NCI-H2107 treated with DMSO at 0.1 percent for 48 hours (cell line): ENCODE results near the gene VDAC2.
"Not testable (repeated sequence)": the region's sequence is repeated elsewhere in the genome, so short reads cannot be mapped to it uniquely, and the experiment has no call there.

ENCODE experiments used
- DNase-seq: peaks from one replicate; lab custom pipeline; 2025; ENCODE audit not compliant: unreplicated experiment; lab: John Stamatoyannopoulos, UW

VDAC2 gene

GRCh38 chr10:75199949-75200348 lies 10.6 kb upstream of the VDAC2 start:
- DNase-seq, result not testable (repeated sequence)

DNA sequence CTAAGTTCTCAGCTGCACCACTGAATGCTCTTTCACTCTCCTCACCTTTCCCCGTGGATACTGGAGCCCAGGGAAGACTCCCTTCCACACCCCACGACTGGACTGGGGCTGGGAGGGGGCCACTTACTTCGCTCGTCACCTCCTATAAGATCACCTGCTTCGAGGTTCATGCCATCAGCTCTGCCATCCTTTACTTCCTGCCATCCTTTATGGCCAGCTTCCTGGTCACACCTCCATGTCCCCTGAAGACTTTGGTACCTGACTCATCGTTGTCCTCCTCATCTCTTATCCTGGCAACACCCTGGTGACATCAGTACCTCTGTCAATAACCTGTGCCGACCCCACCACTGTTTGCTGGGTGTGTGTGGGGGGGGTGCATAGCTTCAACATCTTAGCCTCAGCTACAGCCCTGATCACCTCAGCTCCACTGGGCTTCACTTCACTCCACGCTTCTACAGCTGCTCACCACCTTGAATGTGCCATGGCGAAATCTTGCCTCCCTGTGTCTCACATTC lies 8.7 kb upstream of the VDAC2 start:
- no peak for DNase-seq

GRCh38 chr10:75202321-75203045 lies 8.1 kb upstream of the VDAC2 start:
- DNase-seq, result no peak

- not testable (repeated sequence) for DNase-seq
These were observed 7.5 kb upstream of the VDAC2 start for GRCh38 chr10:75203046-75203620.

- DNase-seq, result no peak
These were observed 6.9 kb upstream of the VDAC2 start for GRCh38 chr10:75203724-75204123.

GRCh38 chr10:75205908-75206307 lies 4.7 kb upstream of the VDAC2 start:
- DNase-seq, result no peak

DNA sequence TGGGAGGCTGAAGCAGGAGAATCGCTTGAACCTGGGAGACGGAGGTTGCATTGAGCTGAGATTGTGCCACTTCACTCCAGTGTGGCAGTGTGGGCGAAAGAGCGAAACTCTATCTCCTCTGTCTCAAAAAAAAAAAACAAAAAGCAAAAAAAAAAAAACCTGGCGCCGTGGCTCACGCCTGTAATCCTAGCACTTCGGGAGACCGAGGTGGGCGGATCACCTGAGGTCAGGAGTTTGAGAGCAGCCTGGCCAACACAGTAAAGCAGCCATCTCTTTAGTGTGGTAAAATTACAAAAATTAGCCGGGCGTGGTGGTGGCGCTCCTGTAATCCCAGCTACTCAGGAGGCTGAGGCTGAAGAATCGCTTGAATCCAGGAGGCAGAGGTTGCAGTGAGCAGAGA lies 4.0 kb upstream of the VDAC2 start:
- DNase-seq, result not testable (repeated sequence)

GRCh38 chr10:75207079-75207856 lies 3.3 kb upstream of the VDAC2 start:
- DNase-seq, result no peak

DNA sequence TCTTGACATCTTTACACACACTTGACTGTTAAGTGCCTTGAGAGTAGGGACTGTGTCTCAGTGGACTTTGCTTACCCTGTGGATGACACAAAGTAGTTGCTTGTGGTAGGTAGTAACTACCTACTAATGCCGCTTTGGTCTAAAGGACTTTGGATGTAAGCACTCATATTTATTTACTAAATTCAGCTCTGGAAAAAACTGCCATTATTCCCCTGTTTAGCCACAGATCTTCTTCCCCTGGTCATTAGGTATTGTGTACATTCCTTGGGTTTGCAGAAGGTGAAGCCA lies 2.8 kb upstream of the VDAC2 start:
- DNase-seq, result no peak

GRCh38 chr10:75208181-75208580 lies 2.4 kb upstream of the VDAC2 start:
- no peak for DNase-seq

DNA sequence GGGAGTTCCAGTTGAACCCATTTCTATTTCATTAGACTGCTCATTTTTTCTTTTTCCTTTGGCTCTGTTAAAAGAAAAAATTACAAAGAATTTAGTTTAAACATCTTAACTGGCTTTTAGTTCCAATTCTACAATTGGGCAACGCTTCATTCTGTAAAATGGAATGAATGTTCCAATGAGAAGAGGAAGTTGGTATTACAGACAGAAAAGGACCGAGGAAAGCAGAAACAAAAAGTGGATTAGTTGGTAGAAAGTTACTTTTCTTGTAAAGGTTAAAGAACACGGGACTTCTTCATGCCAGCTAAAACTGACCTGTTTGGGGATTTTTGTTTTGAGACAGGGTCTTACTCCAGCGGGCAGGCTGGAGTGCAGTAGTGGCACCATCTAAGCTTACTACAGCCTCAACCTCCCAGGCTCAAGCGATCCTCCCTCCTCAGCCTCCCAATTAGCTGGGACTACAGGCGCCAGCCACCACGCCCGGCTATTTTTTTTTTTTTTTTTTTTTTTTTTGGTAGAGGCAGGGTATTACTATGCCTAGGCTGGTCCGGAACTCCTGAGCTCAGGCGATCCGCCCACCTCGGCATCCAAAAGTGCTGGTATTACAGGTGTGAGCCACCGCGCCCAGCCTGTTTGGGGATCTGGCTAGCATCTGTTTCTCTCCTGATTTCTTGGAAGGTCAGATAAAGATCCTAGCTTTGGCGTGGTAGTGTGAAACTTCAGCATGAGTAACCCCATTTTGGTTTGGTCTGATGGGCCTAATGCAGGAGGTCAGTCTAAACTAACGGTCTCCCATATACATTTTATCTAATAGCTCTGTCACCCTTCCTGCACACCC lies 1.3 kb upstream of the VDAC2 start:
- no peak for DNase-seq

DNA sequence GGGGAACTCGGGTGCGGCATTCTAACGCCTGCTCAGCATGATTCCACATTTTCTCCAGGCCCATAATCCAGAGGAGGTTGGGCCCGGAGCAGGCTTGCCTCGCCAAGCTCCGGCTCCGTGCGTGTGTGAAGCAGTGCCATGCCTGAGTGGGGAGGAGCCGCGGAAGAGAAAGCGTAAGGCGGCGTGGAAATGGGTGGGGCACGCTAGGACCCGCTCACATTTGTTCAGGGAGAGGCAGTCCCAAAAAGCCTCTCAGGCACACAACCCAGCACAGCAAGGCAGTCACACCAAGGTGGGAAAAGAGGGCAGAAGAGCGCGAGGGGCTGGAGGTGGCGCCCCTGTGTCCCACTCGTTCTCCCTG lies 695 bp upstream of the VDAC2 start:
- no peak for DNase-seq

- DNase-seq, result no peak
These were observed 553 bp downstream of the VDAC2 start for GRCh38 chr10:75211007-75211691.

- no peak for DNase-seq
These were observed 1.7 kb downstream of the VDAC2 start for GRCh38 chr10:75212343-75212742.

DNA sequence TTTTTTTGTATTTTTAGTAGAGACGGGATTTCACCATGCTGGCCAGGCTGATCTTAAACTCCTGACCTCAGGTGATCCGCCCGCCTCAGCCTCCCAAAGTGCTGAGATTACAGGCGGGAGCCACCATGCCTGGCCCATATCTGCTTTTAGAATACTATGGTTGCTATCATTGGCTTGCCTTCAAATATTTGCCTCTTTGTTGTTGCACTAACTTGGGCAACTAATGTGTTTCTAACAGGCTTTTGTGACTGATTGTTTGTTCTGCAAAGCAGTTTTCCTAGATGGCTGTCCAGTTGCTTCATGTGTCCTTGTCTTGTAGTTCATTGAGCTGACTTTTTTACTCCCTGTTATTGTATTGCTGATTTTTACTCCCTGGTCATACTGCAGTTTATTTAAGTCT lies 9.7 kb downstream of the VDAC2 start:
- DNase-seq, result no peak

- DNase-seq, result not testable (repeated sequence)
These were observed 10.9 kb downstream of the VDAC2 start for GRCh38 chr10:75221492-75221891.

DNA sequence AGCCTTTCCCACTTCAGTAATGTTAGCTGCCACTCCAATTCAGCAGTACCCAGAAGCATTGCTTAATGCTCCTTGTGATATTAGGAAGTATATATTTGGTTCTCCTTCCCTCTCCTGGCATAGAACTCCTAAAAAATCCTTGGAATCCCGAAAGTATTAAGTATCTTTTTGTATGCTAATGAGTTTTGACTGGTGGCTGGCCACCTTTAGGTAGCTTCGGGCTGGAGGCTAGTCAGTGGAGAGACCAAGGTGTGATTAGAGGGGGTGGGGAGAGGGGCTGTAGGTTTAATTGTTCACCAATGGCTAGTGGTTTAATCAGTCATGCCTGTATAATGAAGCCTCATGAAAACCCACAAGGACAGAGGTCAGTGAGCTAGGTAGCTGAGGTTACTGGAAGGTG lies 12.9 kb downstream of the VDAC2 start:
- DNase-seq, result no peak

DNA sequence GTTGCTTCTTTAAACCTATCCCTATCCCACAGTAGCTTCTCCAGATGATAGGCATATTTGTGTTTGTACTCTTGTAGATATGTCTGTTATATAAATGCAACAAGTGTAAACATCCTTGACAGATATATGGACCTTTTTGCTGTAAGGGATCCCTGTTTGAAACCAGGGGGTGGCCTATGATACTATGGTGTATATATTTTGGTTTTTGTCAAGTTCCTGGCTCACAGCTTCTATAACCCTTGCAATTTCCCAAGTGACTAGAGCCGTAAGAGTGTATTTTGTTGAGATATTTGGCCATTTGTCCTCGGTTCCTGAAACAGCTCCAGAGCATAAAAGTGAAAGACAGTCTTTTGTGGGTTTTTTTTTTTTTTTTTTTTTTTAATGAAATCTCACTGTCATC lies 15.5 kb downstream of the VDAC2 start:
- DNase-seq, result no peak

- no peak for DNase-seq
These were observed 16.1 kb downstream of the VDAC2 start for GRCh38 chr10:75226656-75227055.

DNA sequence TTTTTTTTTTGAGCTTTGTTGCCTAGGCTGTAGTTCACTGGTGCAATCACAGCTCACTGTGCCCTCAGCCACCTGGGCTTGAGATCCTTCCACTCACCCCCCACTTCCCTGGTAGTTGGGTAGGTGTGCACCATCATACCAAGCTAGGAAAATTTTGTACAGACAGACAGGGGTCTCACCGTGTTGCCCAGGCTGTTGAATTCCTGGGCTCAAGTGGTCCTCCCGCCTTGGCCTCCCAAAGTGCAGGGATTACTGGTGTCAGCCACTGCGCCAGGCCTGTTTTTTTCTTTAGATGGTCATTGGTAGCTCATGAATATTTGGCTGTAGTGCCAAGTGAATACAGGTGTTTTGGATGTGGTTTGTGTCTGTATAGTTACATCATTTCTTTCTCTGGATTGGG lies 17.7 kb downstream of the VDAC2 start:
- no peak for DNase-seq

GRCh38 chr10:75228834-75229233 lies 18.2 kb downstream of the VDAC2 start:
- no peak for DNase-seq
